Measurements from ENCODE around the gene RPTOR.

The RPTOR gene

GRCh38 chr17:80706463-80706867 lies 161.8 kb downstream of the RPTOR start:
- TF ChIP-seq CTCF (IDR thresholded peaks at IDR 0.05; ENCODE audit: insufficient read depth, low read length, missing control alignments): no peak
- POLR2A ChIA-PET: no interaction called here
- no peak overlapping the region for H3K4me3 ChIP-seq (ENCODE audit: low read depth, low read length)
- DNase-seq (ENCODE audit: low read depth, low spot score): no peak
- CTCF ChIA-PET: interaction anchor here (1.3 kb wide), 1 partner anchor 115 kb away, joined by 4 read pairs; no protein-coding TSS in a partner anchor

- CTCF ChIA-PET: interaction anchor here (1.5 kb wide), 1 partner anchor 10 kb away, joined by 3 read pairs; no protein-coding TSS in a partner anchor
Observed at GRCh38 chr17:80708480-80708879, 163.8 kb downstream of the RPTOR start.

GRCh38 chr17:80709090-80709695 lies 164.6 kb downstream of the RPTOR start:
- ChIA-PET POLR2A (no interaction called here), CTCF (interaction anchor here (1.5 kb wide), 1 partner anchor 10 kb away, joined by 3 read pairs; no protein-coding TSS in a partner anchor)
- no peak overlapping the region for H3K4me3 ChIP-seq (ENCODE audit: low read depth, low read length)
- no peak for DNase-seq (ENCODE audit: low read depth, low spot score)
- no peak for TF ChIP-seq CTCF (IDR thresholded peaks at IDR 0.05; ENCODE audit: insufficient read depth, low read length, missing control alignments)

More at GRCh38 chr17:80708480-80708879, 163.8 kb downstream of the RPTOR start:
- H3K4me3 ChIP-seq (ENCODE audit: low read depth, low read length): no peak overlapping the region
- DNase-seq (ENCODE audit: low read depth, low spot score): no peak
- POLR2A ChIA-PET: no interaction called here
- TF ChIP-seq CTCF (IDR thresholded peaks at IDR 0.05; ENCODE audit: insufficient read depth, low read length, missing control alignments): no peak

- ChIA-PET CTCF (no interaction called here), POLR2A (no interaction called here)
Observed at GRCh38 chr17:80710714-80711302, 166.2 kb downstream of the RPTOR start.

GRCh38 chr17:80712089-80712488 lies 167.5 kb downstream of the RPTOR start:
- TF ChIP-seq CTCF (IDR thresholded peaks at IDR 0.05; ENCODE audit: insufficient read depth, low read length, missing control alignments): no peak
- ChIA-PET POLR2A (no interaction called here), CTCF (interaction anchor here (1.2 kb wide), 1 partner anchor 136 kb away, joined by 3 read pairs; no protein-coding TSS in a partner anchor)
- no peak overlapping the region for H3K4me3 ChIP-seq (ENCODE audit: low read depth, low read length)
- DNase-seq (ENCODE audit: low read depth, low spot score): no peak

More at GRCh38 chr17:80710714-80711302, 166.2 kb downstream of the RPTOR start:
- DNase-seq (ENCODE audit: low read depth, low spot score): no peak
- H3K4me3 ChIP-seq (ENCODE audit: low read depth, low read length): no peak overlapping the region
- TF ChIP-seq CTCF (IDR thresholded peaks at IDR 0.05; ENCODE audit: insufficient read depth, low read length, missing control alignments): no peak

GRCh38 chr17:80712606-80713005 lies 168.0 kb downstream of the RPTOR start:
- DNase-seq (ENCODE audit: low read depth, low spot score): no peak
- POLR2A ChIA-PET: no interaction called here
- no peak for TF ChIP-seq CTCF (IDR thresholded peaks at IDR 0.05; ENCODE audit: insufficient read depth, low read length, missing control alignments)
- no peak overlapping the region for H3K4me3 ChIP-seq (ENCODE audit: low read depth, low read length)
- CTCF ChIA-PET: no interaction called here
